ENCODE results near the gene APBB3.
A peak's percentile ranks its signal among the peaks of the same experiment; 100 is the strongest.
"Not testable (repeated sequence)": the region's sequence is repeated elsewhere in the genome, so short reads cannot be mapped to it uniquely, and the experiment has no call there.

APBB3 gene

GRCh38 chr5:140564196-140565023 is at the start of gene APBB3, which contains the start of gene SLC35A4:
Gene APBB3 (minus strand): TSS chr5:140564598. CDS start chr5:140564245, 353 bp downstream.
Gene SLC35A4 (plus strand): TSS chr5:140564828. CDS start chr5:140567170, 2,342 bp downstream.
- peak; percentile 96 for DNase-seq (ENCODE audit: low read depth)

- no peak for DNase-seq (ENCODE audit: low read depth)
Observed at GRCh38 chr5:140611020-140611521, 46.7 kb upstream of the APBB3 start.

GRCh38 chr5:140609126-140609525 is 44.7 kb upstream of the APBB3 start:
- no peak for DNase-seq (ENCODE audit: low read depth)

GRCh38 chr5:140608722-140609121 is 44.3 kb upstream of the APBB3 start:
- no peak for DNase-seq (ENCODE audit: low read depth)

- DNase-seq (ENCODE audit: low read depth) = no peak
Observed at GRCh38 chr5:140607031-140607430, 42.6 kb upstream of the APBB3 start.

GRCh38 chr5:140605879-140606278 is 41.5 kb upstream of the APBB3 start:
- DNase-seq (ENCODE audit: low read depth) = no peak

GRCh38 chr5:140603734-140604133 is 39.3 kb upstream of the APBB3 start:
- DNase-seq (ENCODE audit: low read depth) = no peak

GRCh38 chr5:140603446-140603698 is 39.0 kb upstream of the APBB3 start:
- not testable (repeated sequence) for DNase-seq (ENCODE audit: low read depth)

GRCh38 chr5:140602147-140602546 is 37.7 kb upstream of the APBB3 start:
- no peak for DNase-seq (ENCODE audit: low read depth)

GRCh38 chr5:140600096-140600495 is 35.7 kb upstream of the APBB3 start:
- no peak for DNase-seq (ENCODE audit: low read depth)

- DNase-seq (ENCODE audit: low read depth) = no peak
Observed at GRCh38 chr5:140598836-140599235, 34.4 kb upstream of the APBB3 start.

- no peak for DNase-seq (ENCODE audit: low read depth)
Observed at GRCh38 chr5:140596321-140596741, 31.9 kb upstream of the APBB3 start.

- no peak for DNase-seq (ENCODE audit: low read depth)
Observed at GRCh38 chr5:140595538-140596300, 31.3 kb upstream of the APBB3 start.

- DNase-seq (ENCODE audit: low read depth) = no peak
Observed at GRCh38 chr5:140594169-140594568, 29.8 kb upstream of the APBB3 start.

- not testable (repeated sequence) for DNase-seq (ENCODE audit: low read depth)
Observed at GRCh38 chr5:140593070-140593469, 28.7 kb upstream of the APBB3 start.

GRCh38 chr5:140591747-140592372 is 27.5 kb upstream of the APBB3 start:
- peak; percentile 29 for DNase-seq (ENCODE audit: low read depth)

- DNase-seq (ENCODE audit: low read depth) = no peak
Observed at GRCh38 chr5:140590861-140591260, 26.5 kb upstream of the APBB3 start.

- DNase-seq (ENCODE audit: low read depth) = no peak
Observed at GRCh38 chr5:140588311-140589070, 24.1 kb upstream of the APBB3 start.

GRCh38 chr5:140587495-140587894 is 23.1 kb upstream of the APBB3 start:
- no peak for DNase-seq (ENCODE audit: low read depth)

GRCh38 chr5:140579188-140579747 is 14.9 kb upstream of the APBB3 start:
- not testable (repeated sequence) for DNase-seq (ENCODE audit: low read depth)

- DNase-seq (ENCODE audit: low read depth) = no peak
Observed at GRCh38 chr5:140576776-140577201, 12.4 kb upstream of the APBB3 start.

Data from HS-5 (cell line).